ENCODE data around the gene TAS2R10.

TAS2R10 gene

GRCh38 chr12:10779103-10779502, 47.1 kb downstream of the TAS2R10 start:
- no peak for DNase-seq (ENCODE audit: low read depth in 3 of 3)

Data from stimulated activated CD4-positive, alpha-beta T cell treated with anti-CD3 and anti-CD28 coated beads, TNF-alpha, amount 100 ng/mL, for 24 hours (primary cell).